ENCODE results near the gene ADAM11.

GRCh38 chr17:44745301-44745700 lies 13.5 kb upstream of the ADAM11 start:
- TF ChIP-seq CTCF (IDR thresholded peaks at IDR 0.05) (no peak), POLR2A (IDR thresholded peaks at IDR 0.05) (no peak)
